ENCODE data around the gene KCNC1. TPM values are rescaled to one million over a fixed set of nuclear protein-coding genes. Genes with fewer than 3 reads are reported as not detected.

The KCNC1 gene
- total RNA-seq, 4 donors from 2014 or later = under 0.01 to 0.73 TPM; not detected in 2

DNA sequence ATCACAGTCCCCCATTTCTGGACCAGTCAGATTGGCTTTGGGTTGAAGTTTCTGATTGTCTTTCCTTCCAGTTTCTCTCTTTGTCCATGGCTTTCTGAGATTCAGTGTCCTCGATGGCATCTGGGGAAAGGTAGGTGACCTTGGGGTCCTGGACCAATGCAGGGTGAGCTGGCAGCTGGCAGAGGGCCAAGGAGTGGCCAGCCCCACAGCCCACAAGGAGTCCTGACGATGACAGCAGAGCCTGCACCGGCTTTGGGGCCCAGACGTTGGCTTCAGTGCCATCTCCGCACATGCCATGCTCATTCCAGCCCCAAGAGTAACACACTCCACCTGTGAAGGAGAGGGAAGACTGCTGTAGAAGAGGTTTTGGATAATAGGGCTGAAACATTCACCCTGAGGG lies 53.5 kb downstream of the KCNC1 start:
- no peak for DNase-seq
- WGBS, 2 donors = 96 to 97% methylated on average over 5 of the region's 5 CpGs

DNA sequence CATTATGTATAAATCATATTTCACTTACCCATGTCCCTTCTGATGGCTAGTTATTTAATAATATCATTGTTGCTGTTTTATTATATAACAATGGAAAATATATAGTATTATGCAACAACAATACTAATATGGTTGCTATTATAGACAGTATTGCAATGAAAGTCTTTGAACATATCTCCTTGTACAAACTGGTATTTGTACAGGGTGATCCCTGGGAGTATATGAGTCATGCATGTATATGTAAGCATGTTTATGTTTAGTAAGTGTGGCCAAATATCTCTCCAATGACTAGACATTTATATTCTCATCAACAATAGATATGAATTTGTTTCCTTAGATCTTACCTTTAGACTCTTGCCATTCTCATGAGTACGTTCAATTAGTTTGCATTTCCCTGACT lies 55.9 kb downstream of the KCNC1 start:
- H3K4me1 ChIP-seq = no peaks in the 10 kb centered on the region
- no peak overlapping the region for H3K27ac ChIP-seq
- TF ChIP-seq CTCF (IDR thresholded peaks at IDR 0.05) (no peak), POLR2A (IDR thresholded peaks at IDR 0.05) (no peak)
- no peaks in the 10 kb centered on the region for H3K27me3 ChIP-seq
- 96 to 98% methylated on average over 1 of the region's 1 CpG for WGBS, 2 donors
- intact Hi-C loops (cut with DNase I) = no loop called here
- H3K36me3 ChIP-seq = no peaks in the 10 kb centered on the region
- H3K4me3 ChIP-seq (replicated peaks in 1 of 3) = no peak overlapping the region
- no peak for DNase-seq
- no peaks in the 10 kb centered on the region for H3K9me3 ChIP-seq

More for the DNA sequence above, 53.5 kb downstream of the KCNC1 start:
- intact Hi-C loops (cut with DNase I) = no loop called here
- no peaks in the 10 kb centered on the region for H3K9me3 ChIP-seq
- no peaks in the 10 kb centered on the region for H3K27me3 ChIP-seq
- TF ChIP-seq CTCF (IDR thresholded peaks at IDR 0.05) = no peak
- TF ChIP-seq POLR2A (IDR thresholded peaks at IDR 0.05) = no peak
- no peaks in the 10 kb centered on the region for H3K4me1 ChIP-seq
- H3K4me3 ChIP-seq (replicated peaks in 1 of 3) = no peak overlapping the region
- H3K36me3 ChIP-seq = no peaks in the 10 kb centered on the region
- no peak overlapping the region for H3K27ac ChIP-seq

- no peaks in the 10 kb centered on the region for H3K9me3 ChIP-seq
- intact Hi-C loops (cut with DNase I) = no loop called here
- H3K36me3 ChIP-seq = no peaks in the 10 kb centered on the region
- H3K27me3 ChIP-seq = no peaks in the 10 kb centered on the region
- no peak overlapping the region for H3K27ac ChIP-seq
- TF ChIP-seq CTCF (IDR thresholded peaks at IDR 0.05) (no peak), POLR2A (IDR thresholded peaks at IDR 0.05) (no peak)
- H3K4me1 ChIP-seq = no peaks in the 10 kb centered on the region
- no peak for DNase-seq
- H3K4me3 ChIP-seq (replicated peaks in 1 of 3) = no peak overlapping the region
Observed at GRCh38 chr11:17791144-17791543, 56.6 kb downstream of the KCNC1 start.

GRCh38 chr11:17792161-17792560 lies 57.6 kb downstream of the KCNC1 start:
- DNase-seq = no peak
- H3K36me3 ChIP-seq = no peaks in the 10 kb centered on the region
- intact Hi-C loops (cut with DNase I) = no loop called here
- 89 to 94% methylated on average over 7 to 9 of the region's 9 CpGs for WGBS, 2 donors
- H3K27ac ChIP-seq = no peak overlapping the region
- no peaks in the 10 kb centered on the region for H3K27me3 ChIP-seq
- H3K4me3 ChIP-seq (replicated peaks in 1 of 3) = no peak overlapping the region
- no peaks in the 10 kb centered on the region for H3K9me3 ChIP-seq
- H3K4me1 ChIP-seq = no peaks in the 10 kb centered on the region
- TF ChIP-seq POLR2A (IDR thresholded peaks at IDR 0.05) = no peak
- no peak for TF ChIP-seq CTCF (IDR thresholded peaks at IDR 0.05)

- H3K27ac ChIP-seq = no peak overlapping the region
- 91 to 92% methylated on average over 5 to 7 of the region's 7 CpGs for WGBS, 2 donors
- DNase-seq = no peak
Observed at GRCh38 chr11:17793642-17794170, 59.1 kb downstream of the KCNC1 start.

More at GRCh38 chr11:17793642-17794170, 59.1 kb downstream of the KCNC1 start:
- H3K4me3 ChIP-seq (replicated peaks in 1 of 3) = no peak overlapping the region
- H3K36me3 ChIP-seq = no peaks in the 10 kb centered on the region
- no peaks in the 10 kb centered on the region for H3K4me1 ChIP-seq
- intact Hi-C loops (cut with DNase I) = no loop called here
- H3K27me3 ChIP-seq = no peaks in the 10 kb centered on the region
- no peaks in the 10 kb centered on the region for H3K9me3 ChIP-seq
- TF ChIP-seq POLR2A (IDR thresholded peaks at IDR 0.05) (no peak), CTCF (IDR thresholded peaks at IDR 0.05) (no peak)

All from thyroid gland (tissue), 4 donors.